SU-DHL-6 (cell line): ENCODE results near the gene AGO4.

Source experiments
- CTCF ChIP-seq: fragments of 200-600 bp; sonication (generic); IDR thresholded peaks from one replicate; pipeline ENCODE4 v1.5.1; 2017; ENCODE audit warnings: antibody characterized with exemption, mild to moderate bottlenecking, low read length, moderate library complexity; ENCODE audit not compliant: insufficient read depth, poor library complexity, severe bottlenecking
- EZH2phosphoT487 ChIP-seq: fragments of 200-600 bp; sonication (generic), shearing (Covaris generic); conservative IDR thresholded peaks from 2 replicates; pipeline ENCODE4 v1.6.1; 2018; ENCODE audit warnings: mild to moderate bottlenecking, antibody characterized with exemption, low read length, moderate library complexity, mixed read lengths

DNA sequence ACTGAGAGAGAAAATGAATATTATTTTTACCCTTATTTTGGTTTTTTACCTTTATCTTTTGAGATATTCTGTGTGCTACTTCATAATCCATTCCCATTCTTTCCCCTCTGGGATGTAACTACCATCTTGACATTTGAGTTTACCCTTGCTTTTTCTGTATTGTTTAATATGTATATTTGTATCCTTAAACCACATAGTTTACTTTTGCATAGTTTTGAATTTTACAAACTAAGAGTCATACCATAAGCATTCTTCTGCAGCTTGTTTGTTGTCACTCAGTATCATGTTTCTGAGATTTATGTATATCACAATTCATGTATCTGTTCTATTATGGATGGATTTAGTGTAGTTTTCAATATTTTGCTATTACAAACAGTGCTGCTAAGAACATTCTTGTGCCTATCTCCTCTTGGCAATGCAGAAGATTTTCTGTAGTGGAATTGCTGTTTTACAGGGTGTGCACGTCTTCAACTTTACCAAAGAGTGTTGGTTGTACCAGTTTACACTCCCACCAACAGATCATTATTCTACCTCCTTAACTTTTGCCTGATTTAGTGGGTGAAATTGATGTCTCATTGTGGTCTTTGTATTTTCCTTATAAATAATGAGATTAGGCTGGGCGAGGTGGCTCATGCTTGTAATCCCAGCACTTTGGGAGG is 63.0 kb downstream of the AGO4 start:
- no peak for TF ChIP-seq CTCF
- TF ChIP-seq EZH2phosphoT487: no peak
